Measurements from ENCODE around the gene RBMX. TPM values are rescaled to one million over a fixed set of nuclear protein-coding genes. Genes with fewer than 3 reads are reported as not detected.
A peak's percentile ranks its signal among the peaks of the same experiment; 100 is the strongest.
"Not testable (repeated sequence)": the region's sequence is repeated elsewhere in the genome, so short reads cannot be mapped to it uniquely, and the experiment has no call there.

Gene RBMX
- total RNA-seq = 77.2 TPM
- long read RNA-seq, transcript RBMX-201 (9 exons, 2,012 nt) = major isoform, 94 of 144 reads
- long read RNA-seq, partial matches to known transcripts = 8 of 144 reads
- long read RNA-seq, other reads (novel, unspliced or antisense) = 40 of 144 reads

GRCh38 chrX:136880452-136881013, at the start of gene RBMX:
RBMX (minus strand) TSS chrX:136880725; CDS start chrX:136879427, 1,298 bp downstream.
- no peak for TF ChIP-seq CTCF (IDR thresholded peaks at IDR 0.05; ENCODE audit: borderline replicate concordance)
- DNase-seq = peak; percentile 89
- H3K9me3 ChIP-seq (replicated peaks) = no peaks in the 10 kb centered on the region
- H3K4me1 ChIP-seq = peaks cover 22% of the 10 kb centered on the region
- H3K36me3 ChIP-seq = peaks cover 24% of the 10 kb centered on the region
- H3K27me3 ChIP-seq (ENCODE audit: low read depth) = no peaks in the 10 kb centered on the region
- intact Hi-C loops (cut with micrococcal nuclease) = no loop called here
- peak within 1 kb of the TSS; percentile 93 for H3K27ac ChIP-seq (replicated peaks)
- H3K4me3 ChIP-seq = peak within 1 kb of the TSS; percentile 83

GRCh38 chrX:136921438-136921837, 40.9 kb upstream of the RBMX start:
- H3K27ac ChIP-seq (replicated peaks); H3K27me3 ChIP-seq (ENCODE audit: low read depth); H3K4me1 ChIP-seq; intact Hi-C loops (cut with micrococcal nuclease); H3K36me3 ChIP-seq; H3K9me3 ChIP-seq (replicated peaks); H3K4me3 ChIP-seq; DNase-seq: not testable (repeated sequence)

GRCh38 chrX:136920001-136920400, 39.5 kb upstream of the RBMX start:
- Histone ChIP-seq H3K4me3 (no peak overlapping the region), H3K4me1 (no peaks in the 10 kb centered on the region), H3K27me3 (ENCODE audit: low read depth) (no peaks in the 10 kb centered on the region), H3K36me3 (no peaks in the 10 kb centered on the region), H3K27ac (replicated peaks) (no peak overlapping the region), H3K9me3 (replicated peaks) (no peaks in the 10 kb centered on the region)
- DNase-seq = no peak
- intact Hi-C loops (cut with micrococcal nuclease) = no loop called here
- TF ChIP-seq CTCF (IDR thresholded peaks at IDR 0.05; ENCODE audit: borderline replicate concordance) = no peak

GRCh38 chrX:136916827-136917226, 36.3 kb upstream of the RBMX start:
- TF ChIP-seq CTCF (IDR thresholded peaks at IDR 0.05; ENCODE audit: borderline replicate concordance) = no peak
- Histone ChIP-seq H3K36me3 (no peaks in the 10 kb centered on the region), H3K4me1 (no peaks in the 10 kb centered on the region), H3K27ac (replicated peaks) (no peak overlapping the region), H3K9me3 (replicated peaks) (no peaks in the 10 kb centered on the region), H3K4me3 (no peak overlapping the region), H3K27me3 (ENCODE audit: low read depth) (no peaks in the 10 kb centered on the region)
- intact Hi-C loops (cut with micrococcal nuclease) = loop anchor here (10.0 kb wide), 1 partner anchor 202 kb away; no protein-coding TSS in a partner anchor
- DNase-seq = no peak

- not testable (repeated sequence) for H3K4me3 ChIP-seq; H3K9me3 ChIP-seq (replicated peaks); H3K27me3 ChIP-seq (ENCODE audit: low read depth); H3K36me3 ChIP-seq; H3K27ac ChIP-seq (replicated peaks); H3K4me1 ChIP-seq; DNase-seq
- intact Hi-C loops (cut with micrococcal nuclease) = loop anchor here (10.0 kb wide), 1 partner anchor 197 kb away; no protein-coding TSS in a partner anchor
Measured at GRCh38 chrX:136911661-136912060, 31.1 kb upstream of the RBMX start.

- Histone ChIP-seq H3K27me3 (ENCODE audit: low read depth) (no peaks in the 10 kb centered on the region), H3K4me1 (peaks cover 8% of the 10 kb centered on the region), H3K36me3 (no peaks in the 10 kb centered on the region), H3K27ac (replicated peaks) (peak overlapping the region; percentile 88), H3K9me3 (replicated peaks) (no peaks in the 10 kb centered on the region), H3K4me3 (peak overlapping the region; percentile 80)
- no peak for TF ChIP-seq CTCF (IDR thresholded peaks at IDR 0.05; ENCODE audit: borderline replicate concordance)
- no peak for DNase-seq
- intact Hi-C loops (cut with micrococcal nuclease) = loop anchor here (10.0 kb wide), 1 partner anchor 196 kb away; no protein-coding TSS in a partner anchor
Measured at GRCh38 chrX:136911253-136911652, 30.7 kb upstream of the RBMX start.
